Islet of Langerhans (tissue), 1 donor: ENCODE measurements around the gene LMBR1.
"Not testable (repeated sequence)": the region's sequence is repeated elsewhere in the genome, so short reads cannot be mapped to it uniquely, and the experiment has no call there.

Experiments
- FAIRE-seq: peaks from one replicate; lab custom pipeline; 2011; peaks lifted over from hg19 to GRCh38; lab: Jason Lieb, UNC

The LMBR1 gene

GRCh38 chr7:156754201-156754600, 138.8 kb downstream of the LMBR1 start:
- FAIRE-seq: no peak

- FAIRE-seq: no peak
These were observed 139.4 kb downstream of the LMBR1 start for GRCh38 chr7:156753630-156754029.

- FAIRE-seq: no peak
These were observed 139.8 kb downstream of the LMBR1 start for GRCh38 chr7:156753229-156753560.

GRCh38 chr7:156752367-156753228, 140.4 kb downstream of the LMBR1 start:
- no peak for FAIRE-seq

- no peak for FAIRE-seq
These were observed 141.7 kb downstream of the LMBR1 start for GRCh38 chr7:156751319-156751718.

GRCh38 chr7:156747718-156748117, 145.3 kb downstream of the LMBR1 start:
- FAIRE-seq: peak; percentile 62

- FAIRE-seq: no peak
These were observed 146.1 kb downstream of the LMBR1 start for GRCh38 chr7:156746891-156747290.

GRCh38 chr7:156739596-156739995, 153.4 kb downstream of the LMBR1 start:
- no peak for FAIRE-seq

- FAIRE-seq: no peak
These were observed 157.1 kb downstream of the LMBR1 start for GRCh38 chr7:156735851-156736250.

- FAIRE-seq: peak; percentile 61
These were observed 159.3 kb downstream of the LMBR1 start for GRCh38 chr7:156733638-156734037.

GRCh38 chr7:156732091-156732625, 160.8 kb downstream of the LMBR1 start:
- FAIRE-seq: no peak

GRCh38 chr7:156731651-156732050, 161.3 kb downstream of the LMBR1 start:
- no peak for FAIRE-seq

- no peak for FAIRE-seq
These were observed 167.0 kb downstream of the LMBR1 start for GRCh38 chr7:156725936-156726335.

GRCh38 chr7:156725073-156725472, 167.9 kb downstream of the LMBR1 start:
- FAIRE-seq: peak; percentile 90

- FAIRE-seq: no peak
These were observed 170.7 kb downstream of the LMBR1 start for GRCh38 chr7:156722043-156722826.

- FAIRE-seq: no peak
These were observed 189.1 kb downstream of the LMBR1 start for GRCh38 chr7:156703773-156704482.

GRCh38 chr7:156703209-156703608, 189.8 kb downstream of the LMBR1 start:
- FAIRE-seq: no peak

GRCh38 chr7:156702399-156702798, 190.6 kb downstream of the LMBR1 start:
- FAIRE-seq: no peak

GRCh38 chr7:156701787-156702186, 191.2 kb downstream of the LMBR1 start:
- not testable (repeated sequence) for FAIRE-seq

GRCh38 chr7:156698512-156698911, 194.5 kb downstream of the LMBR1 start:
- not testable (repeated sequence) for FAIRE-seq

GRCh38 chr7:156697283-156697682, 195.7 kb downstream of the LMBR1 start:
- FAIRE-seq: not testable (repeated sequence)

- no peak for FAIRE-seq
These were observed 199.4 kb downstream of the LMBR1 start for GRCh38 chr7:156693627-156694026.

GRCh38 chr7:156692849-156693248, 200.1 kb downstream of the LMBR1 start:
- FAIRE-seq: no peak
